ENCODE results near the gene LETMD1. TPM values are rescaled to one million over a fixed set of nuclear protein-coding genes. Genes with fewer than 3 reads are reported as not detected.
A peak's percentile ranks its signal among the peaks of the same experiment; 100 is the strongest.

LETMD1 gene
- total RNA-seq, 1 donor, result 56.1 TPM

- Histone ChIP-seq H3K4me3 (ENCODE audit: insufficient read depth, low read length) (no peak overlapping the region), H3K27me3 (ENCODE audit: insufficient read depth, low read length) (no peaks in the 10 kb centered on the region), H3K4me1 (ENCODE audit: insufficient read depth, low read length) (peaks cover 2% of the 10 kb centered on the region), H3K79me2 (ENCODE audit: insufficient read depth, low read length) (no peaks in the 10 kb centered on the region), H3K9me3 (ENCODE audit: low read depth, low read length) (no peaks in the 10 kb centered on the region), H3K36me3 (ENCODE audit: insufficient read depth, low read length) (no peaks in the 10 kb centered on the region), H4K20me1 (ENCODE audit: insufficient read depth, low read length) (no peaks in the 10 kb centered on the region), H2AFZ (ENCODE audit: low read length) (no peak overlapping the region), H3K27ac (ENCODE audit: low read depth, low read length) (no peak overlapping the region), H3K4me2 (ENCODE audit: insufficient read depth, low read length) (no peak overlapping the region)
- TF ChIP-seq, protein P1, sequence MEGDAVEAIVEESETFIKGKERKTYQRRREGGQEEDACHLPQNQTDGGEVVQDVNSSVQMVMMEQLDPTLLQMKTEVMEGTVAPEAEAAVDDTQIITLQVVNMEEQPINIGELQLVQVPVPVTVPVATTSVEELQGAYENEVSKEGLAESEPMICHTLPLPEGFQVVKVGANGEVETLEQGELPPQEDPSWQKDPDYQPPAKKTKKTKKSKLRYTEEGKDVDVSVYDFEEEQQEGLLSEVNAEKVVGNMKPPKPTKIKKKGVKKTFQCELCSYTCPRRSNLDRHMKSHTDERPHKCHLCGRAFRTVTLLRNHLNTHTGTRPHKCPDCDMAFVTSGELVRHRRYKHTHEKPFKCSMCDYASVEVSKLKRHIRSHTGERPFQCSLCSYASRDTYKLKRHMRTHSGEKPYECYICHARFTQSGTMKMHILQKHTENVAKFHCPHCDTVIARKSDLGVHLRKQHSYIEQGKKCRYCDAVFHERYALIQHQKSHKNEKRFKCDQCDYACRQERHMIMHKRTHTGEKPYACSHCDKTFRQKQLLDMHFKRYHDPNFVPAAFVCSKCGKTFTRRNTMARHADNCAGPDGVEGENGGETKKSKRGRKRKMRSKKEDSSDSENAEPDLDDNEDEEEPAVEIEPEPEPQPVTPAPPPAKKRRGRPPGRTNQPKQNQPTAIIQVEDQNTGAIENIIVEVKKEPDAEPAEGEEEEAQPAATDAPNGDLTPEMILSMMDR (IDR thresholded peaks at IDR 0.05; ENCODE audit: extremely low read depth, low read depth, low read length), result no peak
- DNase-seq (ENCODE audit: insufficient read length, low spot score, missing footprints), result no peak
Measured at GRCh38 chr12:51033457-51034089, 14.6 kb upstream of the LETMD1 start.

- H3K27me3 ChIP-seq (ENCODE audit: insufficient read depth, low read length), result no peaks in the 10 kb centered on the region
- H3K4me1 ChIP-seq (ENCODE audit: insufficient read depth, low read length), result no peaks in the 10 kb centered on the region
- H3K4me2 ChIP-seq (ENCODE audit: insufficient read depth, low read length), result no peak overlapping the region
- H3K9me3 ChIP-seq (ENCODE audit: low read depth, low read length), result no peaks in the 10 kb centered on the region
- H4K20me1 ChIP-seq (ENCODE audit: insufficient read depth, low read length), result no peaks in the 10 kb centered on the region
- TF ChIP-seq, protein P1 (IDR thresholded peaks at IDR 0.05; ENCODE audit: extremely low read depth, low read depth, low read length), result no peak
- no peaks in the 10 kb centered on the region for H3K79me2 ChIP-seq (ENCODE audit: insufficient read depth, low read length)
- no peaks in the 10 kb centered on the region for H3K36me3 ChIP-seq (ENCODE audit: insufficient read depth, low read length)
- H2AFZ ChIP-seq (ENCODE audit: low read length), result no peak overlapping the region
- H3K27ac ChIP-seq (ENCODE audit: low read depth, low read length), result no peak overlapping the region
- no peak for DNase-seq (ENCODE audit: insufficient read length, low spot score, missing footprints)
- H3K4me3 ChIP-seq (ENCODE audit: insufficient read depth, low read length), result no peak overlapping the region
Measured at GRCh38 chr12:51036279-51036678, 11.8 kb upstream of the LETMD1 start.

GRCh38 chr12:51048661-51049251, 629 bp downstream of the LETMD1 start:
- H3K4me2 ChIP-seq (ENCODE audit: insufficient read depth, low read length), result peak overlapping the region; percentile 96
- peak overlapping the region; percentile 77 for H3K27ac ChIP-seq (ENCODE audit: low read depth, low read length)
- H4K20me1 ChIP-seq (ENCODE audit: insufficient read depth, low read length), result no peaks in the 10 kb centered on the region
- peaks cover 15% of the 10 kb centered on the region for H3K4me1 ChIP-seq (ENCODE audit: insufficient read depth, low read length)
- H2AFZ ChIP-seq (ENCODE audit: low read length), result peak overlapping the region; percentile 89
- no peaks in the 10 kb centered on the region for H3K9me3 ChIP-seq (ENCODE audit: low read depth, low read length)
- no peak for DNase-seq (ENCODE audit: insufficient read length, low spot score, missing footprints)
- TF ChIP-seq, protein P1 (IDR thresholded peaks at IDR 0.05; ENCODE audit: extremely low read depth, low read depth, low read length), result no peak
- peak overlapping the region; percentile 85 for H3K4me3 ChIP-seq (ENCODE audit: insufficient read depth, low read length)
- H3K27me3 ChIP-seq (ENCODE audit: insufficient read depth, low read length), result no peaks in the 10 kb centered on the region
- peaks cover 22% of the 10 kb centered on the region for H3K79me2 ChIP-seq (ENCODE audit: insufficient read depth, low read length)
- H3K36me3 ChIP-seq (ENCODE audit: insufficient read depth, low read length), result peaks cover under 1% of the 10 kb centered on the region

DNA sequence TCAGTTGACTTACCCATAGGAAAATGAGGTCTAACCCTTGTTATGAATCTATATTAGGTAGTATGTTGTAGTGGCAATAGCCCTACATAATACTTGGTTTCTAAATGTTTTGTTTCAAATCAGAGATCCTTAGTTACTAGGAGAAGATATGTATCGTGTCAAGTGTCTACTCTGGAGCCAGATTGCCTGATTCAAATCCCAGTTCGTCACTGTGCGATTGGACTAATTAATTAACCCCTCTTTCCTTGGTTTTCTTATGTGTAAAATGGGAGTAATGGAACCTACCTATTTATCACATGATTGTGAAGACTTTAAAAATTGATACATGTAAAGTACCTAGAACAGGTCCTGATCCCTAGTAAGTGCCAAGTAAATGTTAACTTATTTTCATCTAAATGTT, 1.4 kb downstream of the LETMD1 start:
- Histone ChIP-seq H3K27ac (ENCODE audit: low read depth, low read length) (no peak overlapping the region), H4K20me1 (ENCODE audit: insufficient read depth, low read length) (no peaks in the 10 kb centered on the region), H3K4me3 (ENCODE audit: insufficient read depth, low read length) (no peak overlapping the region), H3K27me3 (ENCODE audit: insufficient read depth, low read length) (no peaks in the 10 kb centered on the region), H3K9me3 (ENCODE audit: low read depth, low read length) (no peaks in the 10 kb centered on the region), H3K79me2 (ENCODE audit: insufficient read depth, low read length) (peaks cover 22% of the 10 kb centered on the region), H3K4me2 (ENCODE audit: insufficient read depth, low read length) (peak overlapping the region; percentile 96), H2AFZ (ENCODE audit: low read length) (no peak overlapping the region), H3K4me1 (ENCODE audit: insufficient read depth, low read length) (peaks cover 15% of the 10 kb centered on the region), H3K36me3 (ENCODE audit: insufficient read depth, low read length) (peaks cover 9% of the 10 kb centered on the region)
- TF ChIP-seq, protein P1 (IDR thresholded peaks at IDR 0.05; ENCODE audit: extremely low read depth, low read depth, low read length), result no peak
- no peak for DNase-seq (ENCODE audit: insufficient read length, low spot score, missing footprints)

Measured in osteoblast (primary cell).